ENCODE measurements around the gene FCHSD2. TPM values are rescaled to one million over a fixed set of nuclear protein-coding genes. Genes with fewer than 3 reads are reported as not detected.
A peak's percentile ranks its signal among the peaks of the same experiment; 100 is the strongest.

FCHSD2 gene
- 10 to 100 TPM; 28.0 to 28.3 TPM for total RNA-seq
- 21.2 TPM for polyA plus RNA-seq

- peak within 1 kb of the TSS; percentile 94 to 100 (median 96) for H3K27ac Mint-ChIP-seq
- peaks cover 0 to 3% (median 0%) of the 10 kb centered on the region in 5 donors for H3K9me3 Mint-ChIP-seq
- no peaks in the 10 kb centered on the region for H3K36me3 ChIP-seq (ENCODE audit: insufficient read depth, low read length)
- ChIA-PET POLR2A (interaction anchor here (0.6 to 1.3 kb wide), 12 partner anchors 9 to 1356 kb away, joined by 3 to 8 read pairs (median 3); no protein-coding TSS in a partner anchor), CTCF (interaction anchor here (0.7 to 3.2 kb wide), 15 partner anchors 10 to 415 kb away, joined by 3 to 29 read pairs (median 5); no protein-coding TSS in a partner anchor)
- no peaks in the 10 kb centered on the region for H3K27me3 ChIP-seq (ENCODE audit: insufficient read depth, low read length, poor library complexity, severe bottlenecking)
- DNase-seq: peak in 1 of 5 donors; percentile 75
- H3K4me1 Mint-ChIP-seq: peaks cover 44 to 56% (median 56%) of the 10 kb centered on the region in 3 donors
- H3K4me3 ChIP-seq (ENCODE audit: low read length): peak within 1 kb of the TSS; percentile 85
- H3K4me3 Mint-ChIP-seq: peak within 1 kb of the TSS; percentile 86 to 99 (median 96)
- H3K4me1 ChIP-seq (ENCODE audit: insufficient read depth, low read length): peaks cover 32% of the 10 kb centered on the region
- H3K27me3 Mint-ChIP-seq: peaks cover 0 to 7% of the 10 kb centered on the region in 2 donors
- no peaks in the 10 kb centered on the region for H3K9me3 ChIP-seq (ENCODE audit: low read length)
- H3K27ac ChIP-seq (ENCODE audit: low read depth, low read length): peak within 1 kb of the TSS; percentile 88
- H3K36me3 Mint-ChIP-seq: peaks cover 0 to 29% (median 3%) of the 10 kb centered on the region in 3 donors
Observed at GRCh38 chr11:73142128-73142377, at the start of gene FCHSD2. TSS of gene FCHSD2 (minus strand) at chr11:73142318. CDS start at chr11:73141877, 441 bp downstream.

DNA sequence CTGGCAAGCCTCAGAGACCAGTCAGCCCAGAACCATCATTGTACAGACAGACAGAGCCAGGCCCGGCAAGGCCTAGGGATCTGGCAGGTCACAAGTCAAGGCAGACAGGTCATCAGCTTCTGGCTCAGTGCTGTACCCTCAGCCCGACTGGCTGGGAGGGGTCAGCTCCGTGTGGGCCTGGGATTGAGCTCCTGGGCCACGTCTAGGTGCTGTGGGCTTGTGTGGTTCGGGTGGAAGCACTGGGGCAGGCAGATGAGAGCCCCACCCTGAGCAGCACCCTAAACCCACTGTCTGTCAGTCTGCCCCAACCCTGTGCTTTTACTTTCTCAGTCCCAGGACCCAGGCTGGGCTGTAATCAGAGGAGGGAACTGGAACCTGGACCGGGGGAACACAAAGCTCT is 49.0 kb upstream of the FCHSD2 start:
- Mint-ChIP-seq H3K36me3 (no peaks in the 10 kb centered on the region), H3K9me3 (no peaks in the 10 kb centered on the region), H3K27ac (peak overlapping the region in 1 of 8 donors; percentile 24), H3K4me3 (no peak overlapping the region), H3K27me3 (peaks cover 6 to 10% of the 10 kb centered on the region in 2 donors), H3K4me1 (no peaks in the 10 kb centered on the region)
- no peak for DNase-seq
- Histone ChIP-seq H3K4me1 (ENCODE audit: insufficient read depth, low read length) (no peaks in the 10 kb centered on the region), H3K27ac (ENCODE audit: low read depth, low read length) (no peak overlapping the region), H3K9me3 (ENCODE audit: low read length) (no peaks in the 10 kb centered on the region), H3K27me3 (ENCODE audit: insufficient read depth, low read length, poor library complexity, severe bottlenecking) (no peaks in the 10 kb centered on the region), H3K4me3 (ENCODE audit: low read length) (no peak overlapping the region), H3K36me3 (ENCODE audit: insufficient read depth, low read length) (no peaks in the 10 kb centered on the region)
- ChIA-PET CTCF (interaction anchor here (1.2 kb wide), 1 partner anchor 9 kb away, joined by 3 read pairs; no protein-coding TSS in a partner anchor), POLR2A (no interaction called here)

- ChIA-PET CTCF (no interaction called here), POLR2A (no interaction called here)
- Histone ChIP-seq H3K36me3 (ENCODE audit: insufficient read depth, low read length) (no peaks in the 10 kb centered on the region), H3K9me3 (ENCODE audit: low read length) (no peaks in the 10 kb centered on the region), H3K27me3 (ENCODE audit: insufficient read depth, low read length, poor library complexity, severe bottlenecking) (no peaks in the 10 kb centered on the region), H3K27ac (ENCODE audit: low read depth, low read length) (no peak overlapping the region), H3K4me1 (ENCODE audit: insufficient read depth, low read length) (no peaks in the 10 kb centered on the region), H3K4me3 (ENCODE audit: low read length) (no peak overlapping the region)
- peaks cover 9 to 12% of the 10 kb centered on the region in 2 donors for H3K27me3 Mint-ChIP-seq
- no peaks in the 10 kb centered on the region for H3K9me3 Mint-ChIP-seq
- DNase-seq: no peak
- H3K36me3 Mint-ChIP-seq: no peaks in the 10 kb centered on the region
- H3K27ac Mint-ChIP-seq: no peak overlapping the region
- H3K4me3 Mint-ChIP-seq: no peak overlapping the region
- no peaks in the 10 kb centered on the region for H3K4me1 Mint-ChIP-seq
Observed at GRCh38 chr11:73190557-73190885, 48.4 kb upstream of the FCHSD2 start.

GRCh38 chr11:73189723-73190556 is 47.8 kb upstream of the FCHSD2 start:
- ChIA-PET CTCF (no interaction called here), POLR2A (no interaction called here)
- no peak for DNase-seq
- Histone ChIP-seq H3K36me3 (ENCODE audit: insufficient read depth, low read length) (no peaks in the 10 kb centered on the region), H3K4me3 (ENCODE audit: low read length) (no peak overlapping the region), H3K27ac (ENCODE audit: low read depth, low read length) (no peak overlapping the region), H3K4me1 (ENCODE audit: insufficient read depth, low read length) (peaks cover under 1% of the 10 kb centered on the region), H3K27me3 (ENCODE audit: insufficient read depth, low read length, poor library complexity, severe bottlenecking) (no peaks in the 10 kb centered on the region), H3K9me3 (ENCODE audit: low read length) (no peaks in the 10 kb centered on the region)
- no peaks in the 10 kb centered on the region for H3K36me3 Mint-ChIP-seq
- H3K4me1 Mint-ChIP-seq: peaks cover 0 to 4% (median 2%) of the 10 kb centered on the region in 3 donors
- H3K4me3 Mint-ChIP-seq: no peak overlapping the region
- no peaks in the 10 kb centered on the region for H3K9me3 Mint-ChIP-seq
- H3K27me3 Mint-ChIP-seq: peaks cover 9 to 16% of the 10 kb centered on the region in 2 donors
- H3K27ac Mint-ChIP-seq: peak overlapping the region in 1 of 8 donors; percentile 32

GRCh38 chr11:73189315-73189714 is 47.2 kb upstream of the FCHSD2 start:
- CTCF ChIA-PET: no interaction called here
- H3K27me3 ChIP-seq (ENCODE audit: insufficient read depth, low read length, poor library complexity, severe bottlenecking): no peaks in the 10 kb centered on the region
- no peak for DNase-seq
- no peak overlapping the region for H3K27ac Mint-ChIP-seq
- no peaks in the 10 kb centered on the region for H3K9me3 ChIP-seq (ENCODE audit: low read length)
- peaks cover 2 to 4% (median 4%) of the 10 kb centered on the region in 3 donors for H3K4me1 Mint-ChIP-seq
- no peak overlapping the region for H3K4me3 ChIP-seq (ENCODE audit: low read length)
- H3K27ac ChIP-seq (ENCODE audit: low read depth, low read length): no peak overlapping the region
- H3K36me3 ChIP-seq (ENCODE audit: insufficient read depth, low read length): no peaks in the 10 kb centered on the region
- POLR2A ChIA-PET: no interaction called here
- no peaks in the 10 kb centered on the region for H3K36me3 Mint-ChIP-seq
- no peak overlapping the region for H3K4me3 Mint-ChIP-seq
- H3K9me3 Mint-ChIP-seq: no peaks in the 10 kb centered on the region
- H3K27me3 Mint-ChIP-seq: peaks cover 9 to 17% of the 10 kb centered on the region in 2 donors
- peaks cover 3% of the 10 kb centered on the region for H3K4me1 ChIP-seq (ENCODE audit: insufficient read depth, low read length)

DNA sequence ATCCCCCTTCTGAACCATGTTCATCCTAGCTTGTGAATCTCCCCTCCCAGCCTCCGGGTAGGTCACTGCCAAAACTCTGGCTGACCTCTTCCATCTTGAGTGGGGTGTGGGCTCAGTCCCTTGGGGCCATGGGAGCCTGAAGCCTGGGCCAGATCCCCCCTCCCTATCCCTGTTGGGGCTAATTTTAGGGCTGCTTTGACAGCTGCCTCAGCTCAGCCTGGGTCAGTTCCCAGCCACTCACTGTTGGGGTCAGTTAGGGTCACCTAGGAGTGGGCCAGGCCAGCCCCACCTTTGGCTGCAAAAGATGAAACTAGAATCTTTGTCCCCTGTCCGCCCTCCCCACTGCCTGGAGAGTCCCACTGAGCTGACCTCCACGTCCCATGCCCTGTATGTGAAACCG is 46.2 kb upstream of the FCHSD2 start:
- Histone ChIP-seq H3K4me1 (ENCODE audit: insufficient read depth, low read length) (peaks cover 3% of the 10 kb centered on the region), H3K27me3 (ENCODE audit: insufficient read depth, low read length, poor library complexity, severe bottlenecking) (no peaks in the 10 kb centered on the region), H3K27ac (ENCODE audit: low read depth, low read length) (no peak overlapping the region), H3K36me3 (ENCODE audit: insufficient read depth, low read length) (no peaks in the 10 kb centered on the region), H3K9me3 (ENCODE audit: low read length) (no peaks in the 10 kb centered on the region), H3K4me3 (ENCODE audit: low read length) (no peak overlapping the region)
- Mint-ChIP-seq H3K36me3 (no peaks in the 10 kb centered on the region), H3K4me3 (no peak overlapping the region), H3K27ac (no peak overlapping the region), H3K27me3 (peaks cover 8 to 19% of the 10 kb centered on the region in 2 donors), H3K9me3 (no peaks in the 10 kb centered on the region), H3K4me1 (peaks cover 3 to 4% (median 4%) of the 10 kb centered on the region in 3 donors)
- POLR2A ChIA-PET: no interaction called here
- DNase-seq: no peak
- CTCF ChIA-PET: interaction anchor here (0.8 kb wide), 1 partner anchor 10 kb away, joined by 3 read pairs; no protein-coding TSS in a partner anchor

DNA sequence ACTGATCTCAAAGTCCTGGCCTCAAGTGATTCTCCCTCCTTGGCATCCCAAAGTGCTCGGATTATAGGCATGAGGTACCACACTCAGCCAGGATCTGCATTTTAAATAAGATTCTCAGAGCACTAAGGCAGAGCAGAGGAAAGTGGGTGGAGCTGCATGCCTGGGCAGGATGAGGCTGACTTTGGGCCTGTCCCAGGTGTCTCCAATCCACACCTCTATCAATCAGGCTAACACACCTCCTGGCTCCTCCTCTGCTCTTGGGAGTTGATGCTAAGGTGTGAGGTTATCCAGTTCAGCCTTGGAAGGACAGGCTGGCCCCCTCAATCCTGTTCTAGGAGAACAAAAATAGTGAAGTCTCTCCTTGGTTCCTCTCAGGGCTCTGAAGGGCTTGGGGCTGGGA is 45.7 kb upstream of the FCHSD2 start:
- peaks cover 10 to 24% of the 10 kb centered on the region in 2 donors for H3K27me3 Mint-ChIP-seq
- DNase-seq: no peak
- Histone ChIP-seq H3K36me3 (ENCODE audit: insufficient read depth, low read length) (no peaks in the 10 kb centered on the region), H3K27ac (ENCODE audit: low read depth, low read length) (no peak overlapping the region), H3K4me1 (ENCODE audit: insufficient read depth, low read length) (peaks cover 3% of the 10 kb centered on the region), H3K4me3 (ENCODE audit: low read length) (no peak overlapping the region), H3K27me3 (ENCODE audit: insufficient read depth, low read length, poor library complexity, severe bottlenecking) (no peaks in the 10 kb centered on the region), H3K9me3 (ENCODE audit: low read length) (no peaks in the 10 kb centered on the region)
- no peaks in the 10 kb centered on the region for H3K36me3 Mint-ChIP-seq
- no peak overlapping the region for H3K27ac Mint-ChIP-seq
- H3K4me1 Mint-ChIP-seq: peaks cover 3 to 4% (median 4%) of the 10 kb centered on the region in 3 donors
- ChIA-PET POLR2A (no interaction called here), CTCF (interaction anchor here (0.8 kb wide), 1 partner anchor 9 kb away, joined by 3 read pairs; no protein-coding TSS in a partner anchor)
- no peaks in the 10 kb centered on the region for H3K9me3 Mint-ChIP-seq
- no peak overlapping the region for H3K4me3 Mint-ChIP-seq

DNA sequence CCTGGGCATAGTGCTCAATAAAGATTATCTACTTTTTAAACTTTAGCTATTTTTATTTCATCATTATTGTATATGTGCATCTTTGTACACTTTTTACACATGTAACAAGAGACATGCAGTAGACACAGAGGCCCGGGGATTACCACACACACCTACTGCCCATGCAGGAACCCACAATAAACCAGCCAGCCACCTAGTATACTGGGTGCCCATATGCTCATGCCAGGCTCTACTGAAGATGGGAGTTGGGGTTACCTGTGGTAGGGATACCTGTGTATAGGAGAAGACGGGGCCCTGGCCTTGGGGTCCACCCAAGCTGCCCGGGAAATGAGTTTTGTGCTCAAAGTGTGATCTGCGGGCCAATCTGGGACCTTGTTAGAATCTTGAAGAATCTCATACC is 44.8 kb upstream of the FCHSD2 start:
- no peak for DNase-seq

More for the DNA sequence above, 44.8 kb upstream of the FCHSD2 start:
- Mint-ChIP-seq H3K36me3 (no peaks in the 10 kb centered on the region), H3K27me3 (peaks cover 10 to 24% of the 10 kb centered on the region in 2 donors), H3K9me3 (no peaks in the 10 kb centered on the region), H3K4me1 (peaks cover 3 to 4% (median 4%) of the 10 kb centered on the region in 3 donors), H3K27ac (no peak overlapping the region), H3K4me3 (no peak overlapping the region)
- ChIA-PET POLR2A (no interaction called here), CTCF (interaction anchor here (1.6 to 1.8 kb wide), 2 partner anchors 9 to 10 kb away, joined by 4 to 8 read pairs; no protein-coding TSS in a partner anchor)
- H3K27me3 ChIP-seq (ENCODE audit: insufficient read depth, low read length, poor library complexity, severe bottlenecking): no peaks in the 10 kb centered on the region
- H3K4me1 ChIP-seq (ENCODE audit: insufficient read depth, low read length): peaks cover 3% of the 10 kb centered on the region
- H3K27ac ChIP-seq (ENCODE audit: low read depth, low read length): no peak overlapping the region
- no peak overlapping the region for H3K4me3 ChIP-seq (ENCODE audit: low read length)
- no peaks in the 10 kb centered on the region for H3K9me3 ChIP-seq (ENCODE audit: low read length)
- H3K36me3 ChIP-seq (ENCODE audit: insufficient read depth, low read length): no peaks in the 10 kb centered on the region

Data from CD8-positive, alpha-beta memory T cell (primary cell).